ENCODE results near the gene ZFYVE28.
"Not testable (repeated sequence)": the region's sequence is repeated elsewhere in the genome, so short reads cannot be mapped to it uniquely, and the experiment has no call there.

ZFYVE28 gene

GRCh38 chr4:2417765-2418649 is at the start of gene ZFYVE28:
Gene ZFYVE28, minus strand, starts transcription at chr4:2418645. Its CDS starts 322 bp downstream, at chr4:2418323.
- no peak for DNase-seq

DNA sequence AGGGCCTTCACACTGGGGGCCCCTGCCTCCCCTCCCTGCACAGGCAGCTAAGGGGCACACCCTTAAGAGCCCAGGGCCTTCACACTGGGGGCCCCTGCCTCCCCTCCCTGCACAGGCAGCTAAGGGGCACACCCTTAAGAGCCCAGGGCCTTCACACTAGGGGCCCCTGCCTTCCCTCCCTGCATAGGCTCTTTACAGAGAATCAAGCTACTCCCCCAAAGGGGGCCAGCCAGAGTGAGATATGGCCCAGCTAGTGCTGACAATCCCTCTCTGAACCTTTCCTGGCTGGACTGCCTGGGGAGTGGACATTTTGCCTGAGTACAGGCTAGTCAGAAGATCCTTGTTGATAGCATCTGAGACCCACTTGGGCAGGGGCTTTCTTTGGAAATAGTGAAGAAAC is 47.1 kb upstream of the ZFYVE28 start:
- DNase-seq: not testable (repeated sequence)

- DNase-seq: no peak
Observed at GRCh38 chr4:2465032-2465431, 46.6 kb upstream of the ZFYVE28 start.

DNA sequence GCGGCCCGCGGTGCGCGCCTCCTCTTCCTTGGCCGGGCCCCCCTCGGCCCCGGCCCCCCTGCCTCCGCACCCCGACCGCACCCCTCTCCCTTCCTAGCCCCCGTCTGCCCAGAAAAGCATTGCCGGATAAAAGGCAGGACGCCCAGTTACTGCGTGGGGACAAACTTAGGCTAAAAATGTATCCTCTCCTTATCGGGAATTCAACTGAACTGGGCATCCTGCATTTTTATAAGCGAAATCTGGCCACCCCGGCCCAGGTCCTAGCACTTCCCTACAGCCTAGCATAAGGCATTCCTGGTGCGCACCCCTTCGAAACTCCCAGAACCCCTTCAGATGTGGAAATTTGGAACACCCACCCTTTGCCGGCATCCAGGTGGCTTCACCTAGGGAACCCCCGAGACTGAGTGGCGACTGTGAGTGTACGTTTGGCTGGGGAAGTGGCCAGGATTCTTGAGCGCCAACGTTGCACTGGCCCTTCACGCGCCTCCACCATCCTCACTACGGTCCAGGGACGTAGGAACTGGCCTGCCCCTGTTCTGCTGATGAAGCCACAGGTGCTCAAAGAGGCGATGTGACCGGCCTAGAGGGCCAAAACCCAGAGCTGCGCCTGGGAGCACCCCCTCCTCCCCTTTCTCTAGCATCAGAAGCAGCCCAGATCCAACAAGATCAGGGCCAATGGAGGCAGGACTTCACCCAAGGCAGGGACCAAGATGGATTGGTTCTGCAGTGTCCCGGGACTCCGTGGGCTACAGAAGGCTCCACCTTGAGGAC is 44.7 kb upstream of the ZFYVE28 start:
- no peak for DNase-seq

DNA sequence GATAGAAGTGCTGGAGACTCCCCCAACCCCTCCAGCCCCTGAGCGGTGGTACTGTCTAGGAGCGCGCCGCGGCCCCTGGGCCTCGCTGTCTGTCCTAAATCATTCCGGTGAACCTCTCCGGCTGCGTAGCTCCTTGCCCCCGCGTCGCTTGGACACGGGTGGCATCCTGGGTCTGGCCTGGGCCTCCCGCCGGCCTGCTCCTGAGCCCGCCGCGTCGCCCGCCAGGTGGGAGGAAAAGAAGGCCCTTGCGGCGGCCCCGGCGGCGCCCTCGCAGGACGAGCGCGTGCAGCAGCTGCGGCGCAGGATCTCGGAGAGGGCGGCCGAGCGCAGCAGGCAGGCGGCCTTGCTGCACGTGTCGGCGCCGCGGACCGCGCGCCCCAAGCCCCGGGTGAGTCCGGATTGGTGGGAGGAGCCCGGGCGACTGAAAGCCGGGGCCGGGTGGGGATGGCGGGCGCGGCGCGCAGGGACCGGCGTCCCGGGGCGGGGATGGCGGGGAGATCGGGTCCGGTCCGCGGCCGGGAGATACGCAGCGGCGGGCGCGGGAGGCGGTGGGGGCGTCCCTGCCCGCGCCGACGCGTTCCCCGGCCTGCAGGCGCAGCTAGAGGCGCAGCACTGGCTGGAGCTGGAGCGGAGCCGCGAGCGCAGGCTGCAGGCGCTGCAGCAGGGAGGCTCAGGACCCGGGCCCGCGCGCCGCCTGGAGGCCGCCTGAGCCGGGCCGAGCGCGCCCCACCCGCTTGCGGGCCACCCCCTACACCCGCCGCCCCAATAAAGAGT is 44.0 kb upstream of the ZFYVE28 start:
- no peak for DNase-seq

GRCh38 chr4:2461246-2461960 is 43.0 kb upstream of the ZFYVE28 start:
- DNase-seq: no peak

- no peak for DNase-seq
Observed at GRCh38 chr4:2459589-2460349, 41.3 kb upstream of the ZFYVE28 start.

- DNase-seq: no peak
Observed at GRCh38 chr4:2458546-2459491, 40.4 kb upstream of the ZFYVE28 start.

- no peak for DNase-seq
Observed at GRCh38 chr4:2457481-2458295, 39.2 kb upstream of the ZFYVE28 start.

DNA sequence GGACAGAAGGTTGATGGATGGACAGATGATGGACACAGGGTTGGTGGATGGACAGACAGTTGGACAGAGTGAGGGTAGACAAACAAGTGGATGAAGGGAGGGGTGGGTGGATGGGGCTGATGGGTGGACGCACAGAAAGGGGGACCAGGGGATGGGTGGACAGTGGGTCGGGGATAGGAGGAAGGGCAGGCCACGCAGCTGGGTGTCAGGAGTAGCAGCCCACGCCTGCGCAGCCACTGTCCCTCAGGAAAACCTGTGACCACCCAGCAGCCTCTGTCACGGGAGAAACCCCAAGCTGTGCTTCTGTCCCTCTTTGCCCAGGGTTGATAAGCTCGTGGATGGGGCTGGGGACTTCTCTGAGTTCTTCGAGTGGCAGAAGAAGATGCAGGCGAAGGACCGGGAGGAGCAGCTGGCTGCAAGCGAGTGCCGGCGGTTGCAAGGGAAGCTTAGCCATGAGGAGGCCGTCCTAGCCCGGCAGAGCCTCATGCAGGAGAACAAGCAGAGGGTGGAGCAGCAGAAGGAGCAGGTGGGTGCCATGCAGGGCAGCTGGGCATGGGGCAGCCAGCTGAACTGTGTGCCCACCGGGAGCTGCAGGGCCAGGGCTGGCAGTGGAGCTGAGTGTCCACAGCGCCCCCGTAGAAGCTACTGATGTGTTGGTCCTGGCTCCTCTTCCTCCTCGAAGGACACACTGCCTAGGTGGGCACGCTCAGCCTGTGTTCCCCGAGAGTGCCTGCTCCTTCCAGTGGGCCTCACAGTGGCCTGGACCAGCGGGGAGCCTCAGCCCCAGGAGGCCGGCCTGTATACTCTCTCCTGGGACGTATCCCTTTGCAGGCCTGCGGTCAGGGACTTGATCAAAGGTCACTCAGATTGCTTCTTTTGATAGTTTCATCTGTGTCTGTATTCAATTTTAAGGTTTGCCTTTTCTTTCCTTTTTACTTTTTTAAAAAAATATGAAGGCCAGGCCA is 33.7 kb upstream of the ZFYVE28 start:
- DNase-seq: no peak

DNA sequence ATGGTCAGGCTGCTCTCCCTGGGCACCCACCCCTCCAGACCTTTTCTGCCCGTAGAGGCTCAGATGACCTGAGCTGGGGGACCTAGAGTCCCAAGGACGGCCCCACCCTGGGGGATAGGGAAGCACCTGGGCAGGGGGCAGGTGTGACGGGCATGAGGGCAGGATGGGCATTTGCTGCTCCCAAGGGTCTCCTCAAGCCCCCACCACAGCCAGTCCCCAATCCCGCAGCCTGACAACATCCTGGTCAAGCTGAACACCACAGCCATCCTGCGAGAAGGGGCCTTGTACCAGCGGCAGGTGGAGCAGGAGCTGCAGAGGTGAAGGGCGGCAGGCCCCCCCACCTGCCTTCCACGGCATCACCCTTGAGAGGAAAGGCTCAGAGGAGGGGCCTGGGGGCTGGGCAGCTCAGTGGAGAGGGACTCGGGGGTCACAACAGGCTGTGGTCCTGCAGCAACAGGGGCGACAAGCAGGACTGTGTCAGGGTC is 32.6 kb upstream of the ZFYVE28 start:
- DNase-seq: no peak

DNA sequence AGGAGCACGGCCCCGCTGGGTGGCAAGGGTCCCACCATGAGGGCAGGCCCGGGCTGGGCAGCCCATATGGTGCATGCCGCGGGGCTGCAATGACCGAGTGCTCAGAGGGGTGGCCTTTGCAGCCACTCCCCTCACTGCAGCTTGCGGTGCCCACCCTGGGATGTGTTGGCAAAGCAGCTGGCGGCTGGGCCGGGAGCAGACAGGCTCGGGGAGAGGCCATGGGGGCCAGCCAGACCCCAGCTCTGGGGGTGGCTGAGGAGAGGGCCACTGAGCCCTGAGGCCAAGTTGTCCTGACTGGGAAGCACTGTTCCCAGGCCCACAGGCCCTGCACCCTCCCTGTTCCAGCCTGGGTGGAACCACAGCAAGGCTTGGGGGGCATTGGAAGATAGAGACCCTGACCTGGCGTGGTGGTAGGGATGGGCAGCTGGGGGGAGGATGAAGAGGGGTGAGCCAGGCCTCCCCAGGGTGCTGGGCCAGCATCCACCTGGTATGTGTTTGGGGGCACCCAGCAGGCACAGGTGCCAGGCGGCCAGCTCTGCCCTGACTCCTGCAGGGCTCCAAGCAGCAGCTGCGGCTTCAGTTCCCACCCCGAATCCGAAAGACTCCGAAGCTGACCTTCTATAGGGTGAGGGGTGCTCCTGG is 32.1 kb upstream of the ZFYVE28 start:
- no peak for DNase-seq

DNA sequence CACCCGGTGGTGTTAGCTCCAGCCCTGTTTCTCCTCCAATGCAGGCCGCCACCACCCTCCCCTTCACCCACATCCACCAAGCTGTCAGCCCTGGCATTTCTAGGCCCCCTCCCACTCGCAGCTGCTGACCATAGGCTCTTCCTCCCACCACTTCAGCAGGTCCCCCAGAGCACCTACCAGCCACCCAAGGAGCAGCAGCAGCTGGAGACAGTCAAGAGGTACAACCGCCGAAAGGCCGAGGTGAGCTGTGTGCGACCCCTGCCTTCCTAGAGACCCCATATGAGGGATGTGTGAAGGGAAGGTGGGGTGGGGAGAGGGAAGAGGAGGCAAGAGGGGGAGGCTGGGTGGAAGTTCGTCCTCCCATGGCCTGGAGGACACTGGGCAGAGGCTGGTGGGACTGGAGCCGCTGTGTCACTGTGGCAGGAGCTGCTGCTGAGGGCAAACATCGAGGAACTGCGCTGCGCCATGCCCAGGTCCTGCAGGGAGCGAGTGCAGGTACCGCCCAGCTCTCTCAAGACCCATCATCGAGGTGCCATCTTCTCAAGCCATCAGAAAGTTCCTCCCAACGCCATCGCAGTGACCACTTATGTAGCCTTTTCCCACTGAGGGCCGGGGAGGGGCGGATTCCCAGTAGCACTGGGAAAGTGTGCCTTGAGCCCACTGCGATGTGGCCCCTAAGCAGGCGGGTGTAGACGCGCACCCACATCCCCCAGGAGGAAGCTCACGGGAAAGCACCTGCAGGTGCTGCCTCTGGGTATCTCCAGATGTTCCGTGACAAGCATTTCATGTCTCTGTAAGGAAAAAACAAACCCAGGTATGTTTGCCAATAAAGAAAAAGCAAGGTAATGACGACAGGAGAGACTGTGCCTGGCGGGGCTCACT is 31.3 kb upstream of the ZFYVE28 start:
- no peak for DNase-seq

DNA sequence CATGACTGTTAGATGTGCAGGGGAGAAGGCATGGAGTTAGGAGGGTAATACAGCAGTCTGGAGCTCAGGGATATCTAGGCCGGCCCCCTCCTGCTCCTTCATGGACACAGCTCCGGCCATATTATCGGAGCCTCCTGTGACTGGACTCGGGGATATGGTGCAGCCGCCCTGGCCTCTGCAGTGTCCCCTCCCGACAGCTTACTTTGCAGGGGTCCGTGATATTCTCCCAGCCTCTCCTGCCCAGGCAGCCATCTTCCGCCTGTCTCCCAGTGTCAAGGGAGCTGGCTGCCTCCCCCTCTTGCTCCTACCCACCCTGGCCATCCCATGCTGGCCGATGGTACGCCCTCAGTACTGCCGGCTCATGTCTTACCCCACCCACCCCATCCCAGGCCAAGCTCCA is 30.6 kb upstream of the ZFYVE28 start:
- no peak for DNase-seq

- DNase-seq: no peak
Observed at GRCh38 chr4:2448589-2448988, 30.1 kb upstream of the ZFYVE28 start.

DNA sequence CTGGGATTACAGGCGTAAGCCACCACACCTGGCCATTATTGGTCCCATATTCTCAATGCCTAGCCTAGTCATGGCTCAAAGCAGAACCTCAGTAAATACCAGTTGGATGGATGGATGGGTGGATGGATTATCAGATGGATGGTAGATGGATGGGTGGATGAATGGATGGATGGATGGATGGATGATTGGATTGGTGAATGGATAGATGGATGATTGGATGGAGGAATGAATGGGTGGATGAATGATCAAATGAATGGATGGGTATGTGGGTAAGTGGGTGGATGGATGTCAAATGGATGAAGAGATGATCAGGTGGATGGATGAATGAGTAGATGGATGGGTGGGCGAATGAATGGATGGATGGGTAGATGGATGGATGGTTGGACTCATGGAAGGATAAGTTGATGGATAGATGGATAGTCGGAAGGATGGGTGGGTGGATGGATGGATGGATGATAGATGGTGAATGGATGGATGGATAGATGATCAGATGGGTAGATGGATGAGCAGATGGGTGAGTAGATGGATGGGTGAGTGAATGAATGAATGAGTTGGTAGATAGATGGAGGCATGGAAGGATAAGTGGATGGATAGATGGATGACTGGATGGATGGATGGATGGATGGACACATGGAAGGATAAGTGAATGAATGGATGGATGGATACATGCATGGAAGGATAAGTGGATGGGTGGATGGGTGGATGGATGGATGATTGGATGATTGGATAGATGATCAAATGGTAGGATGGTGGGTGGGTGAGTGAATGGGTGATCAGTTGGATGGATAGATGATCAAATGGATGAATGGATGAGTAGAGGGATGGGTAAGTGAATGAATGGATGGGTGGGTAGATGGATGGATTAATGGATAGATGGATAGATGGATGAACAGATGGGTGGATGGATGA is 28.5 kb upstream of the ZFYVE28 start:
- DNase-seq: no peak
